K562 (cell line): ENCODE measurements around the gene DGCR8. TPM values are rescaled to one million over a fixed set of nuclear protein-coding genes. Genes with fewer than 3 reads are reported as not detected.
A peak's percentile ranks its signal among the peaks of the same experiment; 100 is the strongest.

ENCODE experiments used
- AFF1 ChIP-seq, 2 experiments: fragments of 450-650 bp; IDR thresholded peaks; 2 replicates each; pipeline ENCODE4 v1.6.1; 2018; ENCODE audit warnings: mild to moderate bottlenecking in 2 of 2, low read depth in 1 of 2; ENCODE audit not compliant: partially characterized antibody in 2 of 2
- BRD4 ChIP-seq: fragments of 200-600 bp; sonication (generic); IDR thresholded peaks from 2 replicates; pipeline ENCODE4 v1.6.1; 2017; ENCODE audit warnings: inconsistent platforms
- CREB3 ChIP-seq: fragments of 450-650 bp; conservative IDR thresholded peaks from 2 replicates; pipeline ENCODE4 v1.6.1; 2016; ENCODE audit warnings: missing genetic modification characterization, low read depth, mild to moderate bottlenecking, missing compliant biosample characterization, moderate library complexity
- E2F1 ChIP-seq: sonication (generic); formaldehyde crosslinking; IDR thresholded peaks from 2 replicates; pipeline ENCODE4 v1.8.1; 2023; ENCODE audit warnings: mild to moderate bottlenecking, missing genetic modification reagents, moderate library complexity
- EHMT2 ChIP-seq: fragments of 450-650 bp; IDR thresholded peaks from 2 replicates; pipeline ENCODE4 v1.6.1; 2018; ENCODE audit warnings: antibody characterized with exemption
- HCFC1 ChIP-seq: IDR thresholded peaks from 2 replicates; pipeline ENCODE4 v1.6.1; 2012; ENCODE audit warnings: low read depth, low read length, improper control_type of control experiment
- MCM2 ChIP-seq: fragments of 450-650 bp; IDR thresholded peaks from 2 replicates; pipeline ENCODE4 v1.6.1; 2017; ENCODE audit warnings: low read depth, mild to moderate bottlenecking
- RBM15 ChIP-seq: fragments of 200-400 bp; formaldehyde crosslinking; IDR thresholded peaks from 2 replicates; pipeline ENCODE4 v1.6.1; 2018; ENCODE audit warnings: mild to moderate bottlenecking, low read length, moderate library complexity; ENCODE audit not compliant: insufficient read depth
- RNF219 ChIP-seq: fragments of 250-450 bp; sonication (Bioruptor Pico); IDR thresholded peaks from 2 replicates; pipeline ENCODE4 v1.5.0; 2022; ENCODE audit warnings: mild to moderate bottlenecking
- THAP12 ChIP-seq: fragments of 250-450 bp; sonication (Bioruptor Pico); IDR thresholded peaks from 2 replicates; pipeline ENCODE4 v1.9.0; 2021; ENCODE audit warnings: mild to moderate bottlenecking, inconsistent platforms
- ZNF324 ChIP-seq: fragments of 250-450 bp; sonication (Bioruptor Pico); IDR thresholded peaks from 2 replicates; pipeline ENCODE4 v1.4.0; 2020; ENCODE audit warnings: mild to moderate bottlenecking
- ZNF395 ChIP-seq: fragments of 200-800 bp; sonication (Bioruptor generic); IDR thresholded peaks from 2 replicates; pipeline ENCODE4 v1.6.1; 2017; ENCODE audit warnings: missing genetic modification characterization, missing compliant biosample characterization
- polyA plus RNA-seq, 8 experiments: library from polyadenylated mRNA; depleted of rRNA in 4 of 8; stranded (reverse) in 5 of 8; unstranded in 3 of 8; fragments of >200 nt; fragmentation: Nextera tagmentation in 2 of 8; fragmentation: Illumina TruSeq in 1 of 8; extraction: Ambion mirVana in 2 of 8; extraction: Trizol in 1 of 8; gene quantifications; 2 replicates each; pipeline versions ENCODE4 v1.2.1 to v1.2.3, GENCODE V29; 2011 to 2014; ENCODE audit warnings: inconsistent platforms in 1 of 8, missing spikeins in 1 of 8
- total RNA-seq, 7 experiments: library from RNA; depleted of rRNA in 6 of 7; stranded (reverse); fragments of >200 nt in 6 of 7; fragmentation: Illumina TruSeq in 2 of 7; extraction: Trizol in 2 of 7; gene quantifications; 2 replicates each; pipeline versions ENCODE4 v1.2.1 to v1.2.3, GENCODE V29; 2011 to 2021; ENCODE audit warnings: low replicate concordance in 1 of 7

DGCR8 gene
- total and polyA plus RNA-seq, 9 of the 15 experiments (the other 6 are each of a cell fraction or from before 2014, with no cell fraction given), result 5.9 to 144 (median 80.1) TPM

GRCh38 chr22:20116376-20116950, 36.4 kb downstream of the DGCR8 start (continued):
- TF ChIP-seq RNF219 (CRISPR knock-in tag) (0 out of 2 replicates have a peak, but pooled peaks have one; percentile 22), HCFC1 (0 out of 2 replicates have a peak, but pooled peaks have one; percentile 2), AFF1 (IDR thresholded peaks at IDR 0.05; ENCODE audit: low read depth in 1 of 2, partially characterized antibody in 2 of 2) (peak; percentile 56 to 90), EHMT2 (peak; percentile 63; the same call in 1 of the 2 replicates), BRD4 (peak; percentile 88; the same call in 1 of the 2 replicates), THAP12 (CRISPR knock-in tag) (peak; percentile 9; the same call in 1 of the 2 replicates), CREB3 (tag) (no peak), ZNF395 (CRISPR knock-in tag) (no peak), ZNF324 (CRISPR knock-in tag) (no peak), E2F1 (CRISPR knock-in tag) (no peak), MCM2 (no peak), RBM15 (no peak)
